GM15510 (cell line): Measurements from ENCODE around the gene EML1.

ENCODE experiments used
- POLR2A ChIP-seq: IDR thresholded peaks from 3 replicates; pipeline ENCODE4 v1.6.1; 2011; ENCODE audit warnings: borderline replicate concordance; ENCODE audit not compliant: insufficient read length; ENCODE audit errors: extremely low read depth

EML1 gene

GRCh38 chr14:99966912-99967311, 173.7 kb downstream of the EML1 start:
- no peak for TF ChIP-seq POLR2A

- no peak for TF ChIP-seq POLR2A
These were observed 175.1 kb downstream of the EML1 start for GRCh38 chr14:99968191-99968920.

- TF ChIP-seq POLR2A = no peak
These were observed 175.7 kb downstream of the EML1 start for GRCh38 chr14:99968941-99969340.

- no peak for TF ChIP-seq POLR2A
These were observed 176.6 kb downstream of the EML1 start for GRCh38 chr14:99969673-99970322.

GRCh38 chr14:99971087-99971940, 178.1 kb downstream of the EML1 start:
- TF ChIP-seq POLR2A = no peak

- no peak for TF ChIP-seq POLR2A
These were observed 178.9 kb downstream of the EML1 start for GRCh38 chr14:99971941-99972747.

GRCh38 chr14:99972748-99973466, 179.7 kb downstream of the EML1 start:
- no peak for TF ChIP-seq POLR2A

GRCh38 chr14:99975190-99975589, 182.0 kb downstream of the EML1 start:
- TF ChIP-seq POLR2A = no peak

- TF ChIP-seq POLR2A = no peak
These were observed 182.8 kb downstream of the EML1 start for GRCh38 chr14:99976021-99976420.

- no peak for TF ChIP-seq POLR2A
These were observed 183.5 kb downstream of the EML1 start for GRCh38 chr14:99976681-99977080.

GRCh38 chr14:99980299-99980698, 187.1 kb downstream of the EML1 start:
- TF ChIP-seq POLR2A = no peak

GRCh38 chr14:99981806-99982205, 188.6 kb downstream of the EML1 start:
- no peak for TF ChIP-seq POLR2A

GRCh38 chr14:99982537-99983250, 189.5 kb downstream of the EML1 start:
- no peak for TF ChIP-seq POLR2A
